GM12892 (cell line): ENCODE data around the gene POU6F2.
"Not testable (repeated sequence)": the region's sequence is repeated elsewhere in the genome, so short reads cannot be mapped to it uniquely, and the experiment has no call there.

Experiments
- DNase-seq: peaks from one replicate; pipeline ENCODE4 v3.0.0; 2011; ENCODE audit not compliant: insufficient read length
- FAIRE-seq: peaks from 2 replicates; lab custom pipeline; 2011; peaks lifted over from hg19 to GRCh38; lab: Jason Lieb, UNC
- POLR2A ChIP-seq: IDR thresholded peaks from 2 replicates; pipeline ENCODE4 v1.6.1; 2011; ENCODE audit warnings: low read depth, low read length, control low read depth
- POLR2AphosphoS5 ChIP-seq: IDR thresholded peaks from 2 replicates; pipeline ENCODE4 v1.6.1; 2011; ENCODE audit warnings: low read depth, low read length, control low read depth
- TAF1 ChIP-seq: IDR thresholded peaks from 2 replicates; pipeline ENCODE4 v1.6.1; 2011; ENCODE audit warnings: low read depth, mild to moderate bottlenecking, control low read depth, low read length, borderline replicate concordance

Gene POU6F2

GRCh38 chr7:39304668-39305405, 327.1 kb downstream of the POU6F2 start:
- TF ChIP-seq TAF1 (no peak), POLR2AphosphoS5 (no peak)
- FAIRE-seq (no peak), DNase-seq (no peak)

DNA sequence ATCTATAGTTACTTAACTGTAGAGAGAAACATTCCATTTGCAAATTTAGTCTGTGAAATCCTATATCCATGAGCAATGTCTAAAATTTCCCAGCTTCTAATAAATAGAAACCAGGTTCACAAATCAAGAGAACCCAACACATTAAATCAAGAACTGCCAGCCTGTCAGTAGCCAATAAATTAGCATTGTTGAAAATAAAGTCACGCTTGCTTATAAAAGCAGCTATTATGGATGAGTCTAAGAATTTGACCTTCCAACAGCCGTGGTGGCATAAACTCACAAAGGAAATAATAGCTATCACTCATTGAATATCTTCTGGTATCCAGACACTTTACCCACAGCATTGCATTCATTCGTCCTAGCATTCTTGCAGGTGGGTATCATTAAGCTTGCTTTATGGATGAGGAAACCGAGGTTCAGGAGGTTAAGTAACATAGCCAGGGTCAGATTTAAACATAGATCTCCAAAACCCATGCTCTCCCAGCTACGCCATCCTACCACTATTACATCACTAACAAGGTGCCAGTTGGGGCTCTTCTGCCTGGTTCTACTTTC, 328.4 kb downstream of the POU6F2 start:
- TF ChIP-seq POLR2A (no peak), POLR2AphosphoS5 (no peak)
- no peak for DNase-seq
- FAIRE-seq: no peak

DNA sequence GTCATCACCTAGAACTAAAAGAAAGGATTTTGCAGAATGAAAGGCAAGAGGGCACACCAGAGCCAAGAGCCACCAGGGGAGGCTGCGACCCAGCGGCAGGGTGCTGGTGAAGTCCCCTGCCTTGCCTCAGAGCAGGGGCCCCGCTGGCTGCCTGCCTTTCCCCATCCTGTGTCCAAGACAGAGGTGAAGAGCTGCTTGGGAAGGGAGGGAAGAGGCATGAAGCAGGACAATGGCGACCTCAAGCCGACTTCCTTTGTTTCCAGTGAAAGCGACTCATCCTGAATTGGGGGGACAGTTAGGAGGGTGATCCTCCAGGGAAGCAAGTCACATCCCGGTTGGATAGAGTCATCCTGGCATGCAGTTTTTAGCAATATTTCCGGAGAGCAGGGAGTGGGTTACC, 333.0 kb downstream of the POU6F2 start:
- FAIRE-seq: no peak
- no peak for TF ChIP-seq POLR2AphosphoS5
- TF ChIP-seq TAF1: no peak
- no peak for TF ChIP-seq POLR2A
- DNase-seq: no peak

- FAIRE-seq: no peak
- no peak for DNase-seq
- TF ChIP-seq POLR2A: no peak
- TF ChIP-seq POLR2AphosphoS5: no peak
- TF ChIP-seq TAF1: no peak
Observed at GRCh38 chr7:39312254-39312989, 334.7 kb downstream of the POU6F2 start.

DNA sequence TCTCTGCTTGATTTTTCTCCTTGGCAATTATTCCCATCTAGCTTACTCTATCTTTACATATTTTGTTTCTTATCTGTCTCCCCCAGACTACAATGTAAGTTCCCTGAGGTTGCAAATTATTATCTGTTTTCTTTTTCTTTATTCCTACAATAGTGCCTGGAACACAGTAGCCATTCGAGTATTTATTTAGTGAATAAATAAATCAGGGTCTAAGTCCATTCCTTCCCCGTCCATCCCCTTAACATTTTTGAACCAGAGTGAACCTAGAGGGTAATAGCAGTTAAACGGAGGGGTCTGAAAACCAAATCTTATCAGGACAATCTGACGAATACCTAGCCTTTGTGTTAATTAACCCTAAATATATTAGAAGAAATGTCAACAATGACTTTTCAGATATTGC, 335.7 kb downstream of the POU6F2 start:
- DNase-seq (no peak), FAIRE-seq (no peak)
- no peak for TF ChIP-seq POLR2A
- no peak for TF ChIP-seq POLR2AphosphoS5
- TF ChIP-seq TAF1: no peak

DNA sequence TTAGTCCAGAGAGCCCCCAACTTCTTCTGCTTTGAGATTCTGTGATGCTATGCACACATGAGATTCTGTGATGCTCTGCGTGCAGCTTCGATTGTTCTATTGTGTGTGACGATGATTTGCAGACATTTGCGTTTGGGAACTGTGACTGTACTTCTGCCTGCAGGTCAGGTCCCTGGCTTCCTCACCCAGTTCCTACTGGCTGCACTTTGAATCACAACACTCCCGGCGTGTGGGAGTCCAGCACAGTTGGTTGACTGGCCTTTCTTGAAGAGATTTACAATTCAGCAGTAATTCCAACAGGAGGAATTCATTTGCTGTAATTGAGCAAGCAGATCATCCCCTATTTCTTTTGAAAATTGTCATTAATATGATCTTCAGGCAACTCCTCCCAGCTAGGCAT, 336.3 kb downstream of the POU6F2 start:
- no peak for DNase-seq
- no peak for FAIRE-seq
- TF ChIP-seq POLR2AphosphoS5 (no peak), TAF1 (no peak), POLR2A (no peak)

GRCh38 chr7:39317107-39317506, 339.4 kb downstream of the POU6F2 start:
- no peak for FAIRE-seq
- TF ChIP-seq POLR2AphosphoS5: no peak
- no peak for TF ChIP-seq TAF1
- no peak for TF ChIP-seq POLR2A
- DNase-seq: no peak

DNA sequence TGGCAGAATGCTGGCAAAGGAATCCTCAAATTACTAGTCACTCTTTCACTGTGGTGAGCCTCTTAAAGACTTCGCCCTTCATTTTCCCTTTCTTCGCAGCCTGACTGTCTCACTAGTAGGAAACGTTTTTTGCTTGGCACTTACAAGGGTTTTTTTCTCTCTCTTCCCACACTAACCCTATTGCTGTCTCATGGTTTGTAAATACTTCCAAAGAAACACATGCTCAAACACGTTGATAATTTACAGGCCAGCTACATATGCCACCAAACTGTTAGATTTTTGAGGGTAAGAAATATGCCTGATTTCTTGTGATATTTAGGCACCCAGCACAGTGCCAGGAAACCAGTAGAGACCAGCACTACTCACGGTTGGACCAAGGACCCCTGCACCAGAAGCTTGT, 340.2 kb downstream of the POU6F2 start:
- FAIRE-seq (no peak), DNase-seq (no peak)
- TF ChIP-seq POLR2AphosphoS5: no peak
- no peak for TF ChIP-seq POLR2A
- TF ChIP-seq TAF1: no peak

- no peak for DNase-seq
Observed at GRCh38 chr7:39321245-39321644, 343.5 kb downstream of the POU6F2 start.

GRCh38 chr7:39321909-39322498, 344.3 kb downstream of the POU6F2 start:
- DNase-seq (no peak), FAIRE-seq (peak; percentile 72)
- TF ChIP-seq TAF1 (no peak), POLR2AphosphoS5 (no peak), POLR2A (no peak)

More at GRCh38 chr7:39321245-39321644, 343.5 kb downstream of the POU6F2 start:
- TF ChIP-seq POLR2AphosphoS5: no peak
- TF ChIP-seq POLR2A: no peak
- no peak for TF ChIP-seq TAF1
- no peak for FAIRE-seq

GRCh38 chr7:39324139-39324760, 346.5 kb downstream of the POU6F2 start:
- FAIRE-seq (no peak), DNase-seq (no peak)
- TF ChIP-seq TAF1: no peak
- TF ChIP-seq POLR2A: no peak
- TF ChIP-seq POLR2AphosphoS5: no peak

DNA sequence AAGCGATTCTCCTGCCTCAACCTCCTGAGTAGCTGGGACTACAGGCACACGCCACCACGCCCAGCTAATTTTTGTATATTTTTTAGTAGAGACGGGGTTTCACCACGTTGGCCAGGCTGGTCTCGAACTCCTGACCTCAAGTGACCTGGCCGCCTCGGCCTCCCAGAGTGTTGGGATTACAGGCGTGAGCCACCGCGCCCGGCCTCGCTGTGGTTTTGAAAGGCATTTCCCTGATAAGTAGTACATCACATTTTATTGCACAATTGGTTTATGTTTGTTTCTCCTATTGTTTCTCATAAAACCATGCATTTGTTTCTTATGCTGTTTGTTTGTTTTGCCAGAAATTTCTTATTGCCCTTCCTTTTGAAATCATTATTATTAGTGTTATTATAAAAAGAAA, 353.9 kb downstream of the POU6F2 start:
- not testable (repeated sequence) for FAIRE-seq, DNase-seq
